A673 (cell line): ENCODE data around the gene ELP4. TPM values are rescaled to one million over a fixed set of nuclear protein-coding genes. Genes with fewer than 3 reads are reported as not detected.

ENCODE experiments used
- BruUV-seq: library from RNA; stranded (reverse); fragments of 400-500 nt; replicated peaks from 2 replicates; lab custom pipeline; 2021; lab: Mats Ljungman, UMichigan
- CTCF ChIA-PET: fragments of 300-600 bp; sonication (Branson Sonifier 250); formaldehyde crosslinking; loops from one replicate; lab custom pipeline; 2022; ENCODE audit warnings: antibody characterized with exemption; lab: Charles Lee
- POLR2A ChIA-PET: fragments of 300-600 bp; sonication (Branson Sonifier 250); formaldehyde crosslinking; loops from one replicate; lab custom pipeline; 2022; ENCODE audit warnings: antibody characterized with exemption; ENCODE audit not compliant: low non-redundant PET; lab: Charles Lee
- DNase-seq: peaks from one replicate; pipeline ENCODE4 v3.0.0-alpha.2; 2015; ENCODE audit warnings: low spot score
- H3K27ac ChIP-seq: fragments of 200-600 bp; sonication (generic); 2 replicates; pipeline ENCODE4 v1.5.1; 2016; ENCODE audit warnings: mixed run types, low read depth, mild to moderate bottlenecking, mixed read lengths, antibody characterized with exemption, low read length; ENCODE audit not compliant: poor library complexity, severe bottlenecking
- H3K27me3 ChIP-seq: fragments of 200-600 bp; sonication (generic); replicated peaks from 2 replicates; pipeline ENCODE4 v1.6.1; 2017; ENCODE audit warnings: mixed run types, low read depth, mild to moderate bottlenecking, mixed read lengths, antibody characterized with exemption, low read length; ENCODE audit not compliant: insufficient read depth, poor library complexity
- H3K36me3 ChIP-seq: fragments of 200-600 bp; sonication (generic); 2 replicates; pipeline ENCODE4 v1.6.1; 2016; ENCODE audit warnings: mixed run types, mild to moderate bottlenecking, mixed read lengths, antibody characterized with exemption, low read length; ENCODE audit not compliant: insufficient read depth, poor library complexity, severe bottlenecking
- H3K4me1 ChIP-seq: fragments of 200-600 bp; sonication (generic); 2 replicates; pipeline ENCODE4 v1.6.1; 2017; ENCODE audit warnings: mixed run types, mild to moderate bottlenecking, mixed read lengths, antibody characterized with exemption, low read length; ENCODE audit not compliant: insufficient read depth, poor library complexity, severe bottlenecking
- H3K4me3 ChIP-seq: fragments of 200-600 bp; sonication (generic); 2 replicates; pipeline ENCODE4 v1.5.1; 2016; ENCODE audit warnings: low read depth, mixed run types, mild to moderate bottlenecking, mixed read lengths, low read length; ENCODE audit not compliant: poor library complexity, severe bottlenecking
- H3K9me3 ChIP-seq: fragments of 200-600 bp; sonication (generic); 2 replicates; pipeline ENCODE4 v1.6.1; 2016; ENCODE audit warnings: mixed run types, low read depth, mild to moderate bottlenecking, mixed read lengths, antibody characterized with exemption, low read length; ENCODE audit not compliant: poor library complexity, severe bottlenecking
- CTCF ChIP-seq: fragments of 300-800, 200-600 bp; sonication (generic); conservative IDR thresholded peaks from 2 replicates; pipeline ENCODE4 v1.5.1; 2017; ENCODE audit warnings: low read depth, mild to moderate bottlenecking, antibody characterized with exemption, low read length, moderate library complexity, mixed read lengths
- EZH2 ChIP-seq: fragments of 200-600 bp; sonication (generic); IDR thresholded peaks from 2 replicates; pipeline ENCODE4 v1.6.1; 2017; ENCODE audit warnings: borderline replicate concordance, low read depth, mild to moderate bottlenecking, mixed read lengths, antibody characterized with exemption, low read length; ENCODE audit not compliant: poor library complexity, severe bottlenecking
- intact Hi-C: fragments of 100-400 bp; cut with micrococcal nuclease; formaldehyde crosslinking; loops from one replicate; pipeline ENCODE4 v1.10.0; 2022; ENCODE audit not compliant: unreplicated experiment
- total RNA-seq: library from RNA; stranded (reverse); gene quantifications from 2 replicates; pipeline ENCODE4 v1.2.3, GENCODE V29; 2021

Gene ELP4
- total RNA-seq, 1 experiment from 2014 or later: 49.4 TPM

DNA sequence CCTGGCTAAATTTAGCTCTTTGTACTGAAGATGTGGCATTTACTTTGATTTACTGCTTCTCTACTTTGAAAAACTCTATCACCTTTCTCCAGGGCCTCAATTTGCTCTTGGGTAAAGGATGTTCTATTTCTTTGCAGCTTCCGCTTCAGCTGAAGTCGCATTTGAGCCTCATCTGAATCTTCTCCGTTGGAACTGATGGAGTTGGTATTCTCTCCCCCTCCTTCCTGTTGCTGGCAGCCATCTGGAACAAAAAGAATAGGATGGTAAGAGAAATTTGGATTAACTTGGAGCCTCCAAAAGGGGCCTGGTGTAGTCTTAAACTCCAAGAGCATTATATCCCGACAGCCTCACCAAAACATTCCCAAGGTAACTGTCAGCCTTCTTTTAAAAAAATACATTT lies 285.0 kb downstream of the ELP4 start:
- TF ChIP-seq EZH2 (no peak), CTCF (no peak)
- POLR2A ChIA-PET: no interaction called here
- intact Hi-C loops: no loop called here
- peaks cover 23% of the 10 kb centered on the region for H3K27me3 ChIP-seq
- H3K27ac ChIP-seq: no peak overlapping the region
- peaks cover 27% of the 10 kb centered on the region for H3K36me3 ChIP-seq
- H3K4me3 ChIP-seq: no peak overlapping the region
- no peaks in the 10 kb centered on the region for H3K4me1 ChIP-seq
- no peak for DNase-seq
- no TSS peak for BruUV-seq
- no peaks in the 10 kb centered on the region for H3K9me3 ChIP-seq
- CTCF ChIA-PET: no interaction called here

- Histone ChIP-seq H3K36me3 (peaks cover 26% of the 10 kb centered on the region), H3K4me3 (no peak overlapping the region), H3K27ac (no peak overlapping the region), H3K9me3 (no peaks in the 10 kb centered on the region), H3K4me1 (no peaks in the 10 kb centered on the region), H3K27me3 (peaks cover 37% of the 10 kb centered on the region)
- intact Hi-C loops: no loop called here
- CTCF ChIA-PET: no interaction called here
- BruUV-seq: no TSS peak
- POLR2A ChIA-PET: no interaction called here
- DNase-seq: no peak
- no peak for TF ChIP-seq EZH2
- TF ChIP-seq CTCF: no peak
Measured at GRCh38 chr11:31795706-31796498, 286.3 kb downstream of the ELP4 start.

GRCh38 chr11:31796499-31797189 lies 287.1 kb downstream of the ELP4 start:
- POLR2A ChIA-PET: interaction anchor here (0.6 kb wide), 2 partner anchors 27 to 34 kb away, joined by 9 to 15 read pairs; no protein-coding TSS in a partner anchor

More at GRCh38 chr11:31796499-31797189, 287.1 kb downstream of the ELP4 start:
- Histone ChIP-seq H3K9me3 (no peaks in the 10 kb centered on the region), H3K4me1 (no peaks in the 10 kb centered on the region), H3K4me3 (no peak overlapping the region), H3K27me3 (peaks cover 44% of the 10 kb centered on the region), H3K27ac (no peak overlapping the region), H3K36me3 (peaks cover 28% of the 10 kb centered on the region)
- no TSS peak for BruUV-seq
- TF ChIP-seq EZH2 (no peak), CTCF (no peak)
- intact Hi-C loops: no loop called here
- CTCF ChIA-PET: interaction anchor here (0.6 kb wide), 2 partner anchors 15 to 1091 kb away, joined by 5 to 6 read pairs; no protein-coding TSS in a partner anchor
- DNase-seq: no peak
